CD4-positive, CD25-positive, alpha-beta regulatory T cell (primary cell): ENCODE data around the gene GANC. TPM values are rescaled to one million over a fixed set of nuclear protein-coding genes. Genes with fewer than 3 reads are reported as not detected.
"Not testable (repeated sequence)": the region's sequence is repeated elsewhere in the genome, so short reads cannot be mapped to it uniquely, and the experiment has no call there.

Experiments used
- ATAC-seq, 2 donors: fragments of 150-1000 bp; cut with Tn5 transposase; one replicate each; pipeline ENCODE4 v1.10.0; 2021; ENCODE audit warnings: low read depth in 2 of 2, moderate number of reproducible peaks in 2 of 2, moderate library complexity in 1 of 2
- DNase-seq, 3 donors: peaks; one replicate each; pipeline versions ENCODE4 v3.0.0 to v3.0.0-alpha.2; 2012 to 2022; ENCODE audit warnings: mixed read lengths in 1 of 3
- H3K27ac ChIP-seq: one replicate; pipeline ENCODE4 v1.7.0; 2013; ENCODE audit warnings: mild to moderate bottlenecking, low read length; ENCODE audit not compliant: insufficient read depth, poor library complexity, severe bottlenecking
- H3K27me3 ChIP-seq: one replicate; pipeline ENCODE4 v1.7.0; 2013; ENCODE audit warnings: low read length; ENCODE audit not compliant: control insufficient read depth, insufficient read depth
- H3K36me3 ChIP-seq: one replicate; pipeline ENCODE4 v1.7.0; 2013; ENCODE audit warnings: mild to moderate bottlenecking, low read length, moderate library complexity; ENCODE audit not compliant: control insufficient read depth, insufficient read depth
- H3K4me1 ChIP-seq: 2 replicates; pipeline ENCODE4 v1.7.0; 2013; ENCODE audit warnings: mild to moderate bottlenecking, low read length; ENCODE audit not compliant: insufficient read depth, control insufficient read depth, poor library complexity, severe bottlenecking
- H3K4me3 ChIP-seq: one replicate; pipeline ENCODE4 v1.7.0; 2013; ENCODE audit warnings: low read depth, mild to moderate bottlenecking, low read length, moderate library complexity
- H3K9me3 ChIP-seq, 2 experiments: 1 replicate in 1 of 2; 2 replicates in 1 of 2; pipeline ENCODE4 v1.7.0; 2013; ENCODE audit warnings: low read length in 2 of 2, mild to moderate bottlenecking in 1 of 2, moderate library complexity in 1 of 2; ENCODE audit not compliant: control insufficient read depth in 2 of 2
- H3K27ac Mint-ChIP-seq, 3 donors: one replicate each; pipeline ENCODE4 v1.8.0; 2020 to 2022; ENCODE audit warnings: mild to moderate bottlenecking in 3 of 3, mixed read lengths in 3 of 3, moderate library complexity in 2 of 3
- H3K27me3 Mint-ChIP-seq: one replicate; pipeline ENCODE4 v1.8.0; 2022; ENCODE audit warnings: mild to moderate bottlenecking, mixed read lengths
- H3K36me3 Mint-ChIP-seq: one replicate; pipeline ENCODE4 v1.8.0; 2020; ENCODE audit warnings: mixed read lengths
- H3K4me1 Mint-ChIP-seq, 4 donors: one replicate each; pipeline ENCODE4 v1.8.0; 2020 to 2022; ENCODE audit warnings: mixed read lengths in 4 of 4, mild to moderate bottlenecking in 1 of 4
- H3K4me3 Mint-ChIP-seq, 4 donors: one replicate each; pipeline ENCODE4 v1.8.0; 2020 to 2022; ENCODE audit warnings: mild to moderate bottlenecking in 4 of 4, mixed read lengths in 4 of 4, moderate library complexity in 3 of 4
- H3K9me3 Mint-ChIP-seq, 7 donors: one replicate each; pipeline ENCODE4 v1.8.0; 2020 to 2022; ENCODE audit warnings: mixed read lengths in 7 of 7, mild to moderate bottlenecking in 3 of 7, moderate library complexity in 2 of 7
- polyA plus RNA-seq, 4 donors: library from polyadenylated mRNA; unstranded; fragments of 300-500 nt; fragmentation: Illumina TruSeq; gene quantifications; one replicate each; pipeline ENCODE4 v1.2.3, GENCODE V29; 2021
- total RNA-seq: library from RNA; stranded (reverse); gene quantifications from one replicate; pipeline ENCODE4 v1.2.3, GENCODE V29; 2022

The GANC gene
- 33.8 TPM for total RNA-seq
- polyA plus RNA-seq: 10 to 100 TPM; 10.2 to 15.0 (median 14.0) TPM

GRCh38 chr15:42272939-42273899 is at the start of gene GANC, which contains the start of gene TMEM87A:
Gene GANC, plus strand, starts transcription at chr15:42273201. Its CDS starts 1,281 bp downstream, at chr15:42274482.
Gene TMEM87A, minus strand, starts transcription at chr15:42273433. Its CDS starts 35 bp downstream, at chr15:42273398.
- Mint-ChIP-seq H3K4me1 (peaks cover 27 to 72% (median 46%) of the 10 kb centered on the region in 4 donors), H3K36me3 (peaks cover 10% of the 10 kb centered on the region), H3K27me3 (peaks cover 4% of the 10 kb centered on the region), H3K27ac (peak within 1 kb of the TSS; percentile 99 to 100 (median 99)), H3K9me3 (no peaks in the 10 kb centered on the region), H3K4me3 (peak within 1 kb of the TSS; percentile 94 to 100 (median 99))
- ATAC-seq: peak; percentile 94 to 95
- Histone ChIP-seq H3K4me3 (peak within 1 kb of the TSS; percentile 95), H3K9me3 (no peaks in the 10 kb centered on the region), H3K27me3 (no peaks in the 10 kb centered on the region), H3K36me3 (peaks cover 9% of the 10 kb centered on the region), H3K4me1 (peaks cover 49% of the 10 kb centered on the region), H3K27ac (peak within 1 kb of the TSS; percentile 94)
- DNase-seq: peak; percentile 94 to 99 (median 94)

- H3K9me3 Mint-ChIP-seq: no peaks in the 10 kb centered on the region
- H3K9me3 ChIP-seq: no peaks in the 10 kb centered on the region
- no peak overlapping the region for H3K4me3 ChIP-seq
- no peak overlapping the region for H3K27ac ChIP-seq
- DNase-seq (no peak), ATAC-seq (no peak)
- H3K4me3 Mint-ChIP-seq: no peak overlapping the region
- peaks cover 69% of the 10 kb centered on the region for H3K36me3 ChIP-seq
- no peak overlapping the region for H3K27ac Mint-ChIP-seq
- no peaks in the 10 kb centered on the region for H3K4me1 ChIP-seq
- peaks cover 35% of the 10 kb centered on the region for H3K36me3 Mint-ChIP-seq
- peaks cover under 1 to 22% (median 14%) of the 10 kb centered on the region in 4 donors for H3K4me1 Mint-ChIP-seq
- no peaks in the 10 kb centered on the region for H3K27me3 ChIP-seq
- H3K27me3 Mint-ChIP-seq: peaks cover 4% of the 10 kb centered on the region
Observed at GRCh38 chr15:42226648-42227047, 46.4 kb upstream of the GANC start.

- no peaks in the 10 kb centered on the region for H3K9me3 Mint-ChIP-seq
- H3K27ac Mint-ChIP-seq: peak overlapping the region in 1 of 3 donors; percentile 65
- no peak overlapping the region for H3K27ac ChIP-seq
- H3K27me3 Mint-ChIP-seq: no peaks in the 10 kb centered on the region
- ATAC-seq (no peak), DNase-seq (no peak)
- no peaks in the 10 kb centered on the region for H3K9me3 ChIP-seq
- no peak overlapping the region for H3K4me3 Mint-ChIP-seq
- H3K36me3 Mint-ChIP-seq: peaks cover 37% of the 10 kb centered on the region
- H3K27me3 ChIP-seq: no peaks in the 10 kb centered on the region
- no peaks in the 10 kb centered on the region for H3K4me1 ChIP-seq
- H3K4me3 ChIP-seq: no peak overlapping the region
- H3K4me1 Mint-ChIP-seq: peaks cover 2 to 23% (median 15%) of the 10 kb centered on the region in 4 donors
- peaks cover 80% of the 10 kb centered on the region for H3K36me3 ChIP-seq
Observed at GRCh38 chr15:42228036-42228435, 45.0 kb upstream of the GANC start.

GRCh38 chr15:42228981-42229380 is 44.0 kb upstream of the GANC start:
- H3K36me3 ChIP-seq: peaks cover 86% of the 10 kb centered on the region
- Mint-ChIP-seq H3K4me1 (peaks cover 2 to 23% (median 15%) of the 10 kb centered on the region in 4 donors), H3K36me3 (peaks cover 37% of the 10 kb centered on the region), H3K27ac (peak overlapping the region in 1 of 3 donors; percentile 82)
- H3K27me3 Mint-ChIP-seq, ATAC-seq, H3K4me3 ChIP-seq, H3K27ac ChIP-seq, H3K27me3 ChIP-seq, H3K4me1 ChIP-seq, H3K4me3 Mint-ChIP-seq, DNase-seq, H3K9me3 Mint-ChIP-seq, H3K9me3 ChIP-seq: not testable (repeated sequence)

- Mint-ChIP-seq H3K4me1 (peaks cover 2 to 29% (median 18%) of the 10 kb centered on the region in 4 donors), H3K9me3 (no peaks in the 10 kb centered on the region), H3K36me3 (peaks cover 36% of the 10 kb centered on the region), H3K27me3 (no peaks in the 10 kb centered on the region), H3K4me3 (no peak overlapping the region), H3K27ac (peak overlapping the region in 2 of 3 donors; percentile 73 to 84)
- H3K9me3 ChIP-seq: no peaks in the 10 kb centered on the region
- no peak for ATAC-seq
- DNase-seq: no peak
- peaks cover 88% of the 10 kb centered on the region for H3K36me3 ChIP-seq
- no peaks in the 10 kb centered on the region for H3K27me3 ChIP-seq
- H3K4me3 ChIP-seq: no peak overlapping the region
- no peaks in the 10 kb centered on the region for H3K4me1 ChIP-seq
- H3K27ac ChIP-seq: no peak overlapping the region
Observed at GRCh38 chr15:42231088-42231487, 41.9 kb upstream of the GANC start.

GRCh38 chr15:42232606-42233005 is 40.4 kb upstream of the GANC start:
- Histone ChIP-seq H3K27ac (no peak overlapping the region), H3K4me3 (no peak overlapping the region), H3K4me1 (no peaks in the 10 kb centered on the region), H3K9me3 (no peaks in the 10 kb centered on the region), H3K27me3 (no peaks in the 10 kb centered on the region), H3K36me3 (peaks cover 88% of the 10 kb centered on the region)
- ATAC-seq: no peak
- H3K27ac Mint-ChIP-seq: peak overlapping the region in 1 of 3 donors; percentile 23
- no peak overlapping the region for H3K4me3 Mint-ChIP-seq
- peaks cover 0 to 1% (median 0%) of the 10 kb centered on the region in 7 donors for H3K9me3 Mint-ChIP-seq
- peaks cover 8 to 33% (median 22%) of the 10 kb centered on the region in 4 donors for H3K4me1 Mint-ChIP-seq
- peaks cover 39% of the 10 kb centered on the region for H3K36me3 Mint-ChIP-seq
- no peak for DNase-seq
- H3K27me3 Mint-ChIP-seq: no peaks in the 10 kb centered on the region

GRCh38 chr15:42233107-42233506 is 39.9 kb upstream of the GANC start:
- Histone ChIP-seq H3K9me3 (no peaks in the 10 kb centered on the region), H3K4me3 (no peak overlapping the region), H3K4me1 (no peaks in the 10 kb centered on the region), H3K27me3 (no peaks in the 10 kb centered on the region), H3K27ac (no peak overlapping the region), H3K36me3 (peaks cover 87% of the 10 kb centered on the region)
- Mint-ChIP-seq H3K9me3 (peaks cover 0 to 1% (median 0%) of the 10 kb centered on the region in 7 donors), H3K4me1 (peaks cover 8 to 32% (median 21%) of the 10 kb centered on the region in 4 donors), H3K27me3 (no peaks in the 10 kb centered on the region), H3K4me3 (no peak overlapping the region), H3K36me3 (peaks cover 39% of the 10 kb centered on the region), H3K27ac (peak overlapping the region in 2 of 3 donors; percentile 23 to 75)
- ATAC-seq (no peak), DNase-seq (no peak)
